HPDE6-E6E7 (cell line): Measurements from ENCODE around the gene PIGO.
A peak's percentile ranks its signal among the peaks of the same experiment; 100 is the strongest.

ENCODE experiments used
- DNase-seq: peaks from one replicate; pipeline ENCODE4 v3.0.0; 2011; ENCODE audit warnings: missing footprints; ENCODE audit errors: extremely low spot score

PIGO gene

GRCh38 chr9:35106343-35106730, 9.9 kb upstream of the PIGO start:
- DNase-seq, result no peak

DNA sequence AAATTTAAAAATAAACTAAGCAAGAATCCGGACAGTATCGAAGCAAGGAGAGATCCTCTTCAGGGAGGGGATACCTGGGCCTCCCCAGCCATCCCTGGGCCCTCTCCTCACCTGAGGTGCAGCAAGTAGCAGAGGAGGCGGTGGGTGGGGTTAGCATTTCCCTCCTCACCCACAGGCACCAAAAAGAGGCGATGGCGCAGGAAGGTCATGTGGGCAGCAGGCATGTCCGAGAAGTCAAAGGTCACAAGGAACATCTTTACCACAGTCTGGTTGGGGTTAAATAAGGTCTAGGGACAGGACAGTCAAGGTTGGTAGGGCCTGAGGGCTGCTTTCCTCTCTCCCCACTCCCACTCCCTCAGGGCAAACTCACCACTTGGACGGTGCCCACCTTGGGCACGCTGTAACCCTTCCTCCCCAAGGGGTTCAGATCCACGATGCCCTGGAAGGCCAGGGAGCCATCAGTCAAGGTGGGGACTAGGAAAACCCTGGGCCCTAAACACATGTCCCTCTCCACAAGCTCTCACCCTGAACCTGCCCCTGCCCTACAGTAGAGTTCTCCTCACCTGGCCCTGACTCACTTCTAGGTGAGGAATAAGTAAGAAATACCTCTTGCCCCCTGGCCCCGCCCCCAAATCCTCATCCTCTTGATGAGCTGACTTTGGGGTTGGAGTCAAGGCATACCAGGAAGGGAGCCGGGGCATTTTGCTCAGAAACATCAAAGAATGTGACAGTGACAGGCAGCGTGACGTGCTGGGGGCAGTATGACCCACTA, 9.4 kb upstream of the PIGO start:
- DNase-seq, result no peak

- no peak for DNase-seq
These were observed 8.7 kb upstream of the PIGO start for GRCh38 chr9:35105126-35105525.

DNA sequence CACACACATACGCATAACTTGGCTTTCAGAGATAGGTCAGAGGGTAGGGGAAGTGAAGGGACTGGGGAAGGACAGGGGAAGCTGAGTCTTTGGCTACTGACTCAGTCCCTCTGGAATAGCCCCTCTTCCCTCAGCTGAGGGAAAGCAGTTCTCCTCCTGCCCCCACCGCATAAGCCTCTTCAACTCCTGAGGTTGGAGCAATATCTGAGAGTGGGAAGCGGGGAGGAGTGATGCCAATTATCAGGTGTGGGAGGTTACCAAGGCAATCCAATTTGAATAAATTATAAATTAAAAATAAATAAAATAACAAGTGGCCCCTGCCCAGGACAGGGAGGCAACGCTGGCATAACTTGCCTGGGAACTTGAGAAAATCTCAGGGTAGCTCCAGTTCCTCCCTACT, 8.2 kb upstream of the PIGO start:
- no peak for DNase-seq

GRCh38 chr9:35103660-35104191, 7.3 kb upstream of the PIGO start:
- no peak for DNase-seq

DNA sequence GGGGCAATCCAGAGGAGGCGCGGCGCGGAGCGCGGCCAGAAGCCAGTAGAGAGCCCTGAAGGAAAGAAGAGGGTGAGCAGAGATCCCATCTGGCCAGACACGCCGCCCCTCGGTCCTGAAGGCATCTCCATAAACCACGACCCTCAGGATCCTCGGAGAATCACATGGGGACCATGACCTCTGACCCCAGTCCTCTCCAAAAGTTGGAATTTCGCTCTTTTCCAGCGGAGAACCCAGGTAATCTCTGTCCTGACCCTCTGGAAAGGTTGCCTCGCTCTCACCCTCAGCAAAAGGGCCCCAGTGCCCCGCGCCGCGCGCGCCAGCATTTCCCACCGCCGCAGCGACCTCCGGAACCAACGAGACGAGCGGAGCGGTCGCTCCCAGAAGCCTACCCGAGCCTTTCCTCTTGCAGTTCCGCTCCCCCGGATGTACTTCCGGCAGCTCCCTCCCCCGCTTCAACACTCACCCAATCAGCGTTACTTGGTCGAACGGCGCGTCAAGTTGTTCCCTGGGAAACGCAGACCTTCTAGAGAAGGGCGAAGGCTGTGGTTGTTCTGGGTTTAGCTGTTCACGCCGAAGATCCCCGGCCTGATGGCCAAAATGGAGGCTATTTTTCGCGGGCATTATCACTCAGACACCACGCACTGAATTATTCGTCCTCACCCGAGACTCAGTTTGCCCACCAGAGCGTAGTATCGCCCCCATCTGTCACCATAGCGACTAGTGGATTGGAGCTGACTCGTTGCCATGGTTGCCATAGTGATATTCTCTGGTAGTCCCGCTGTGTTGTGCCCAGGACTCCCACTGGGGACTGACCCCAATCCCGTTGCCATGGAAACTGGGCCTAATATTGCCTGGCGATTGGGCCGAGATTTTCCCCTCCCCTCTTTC, 6.6 kb upstream of the PIGO start, which contains the start of gene STOML2:
Gene STOML2, minus strand, starts transcription at position 363 of the 891 bp plus-strand sequence. Its CDS starts 37 bp downstream, at position 326.
- DNase-seq, result peak; percentile 95

DNA sequence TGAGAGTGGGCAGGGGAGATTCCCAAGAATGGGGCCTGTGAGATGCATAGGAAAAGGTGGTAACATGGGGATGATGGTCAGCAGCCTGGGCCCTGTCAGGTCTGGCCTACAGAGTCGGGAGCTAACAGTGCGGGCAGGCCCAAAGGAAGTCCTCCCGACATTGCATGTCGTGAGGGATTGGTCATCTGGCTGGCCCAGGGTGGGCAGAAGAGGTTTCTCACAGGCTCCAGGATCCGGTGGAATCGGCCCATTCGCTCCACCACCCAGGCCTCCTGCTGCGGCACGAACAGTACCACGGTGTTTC, 6.0 kb upstream of the PIGO start:
- no peak for DNase-seq

DNA sequence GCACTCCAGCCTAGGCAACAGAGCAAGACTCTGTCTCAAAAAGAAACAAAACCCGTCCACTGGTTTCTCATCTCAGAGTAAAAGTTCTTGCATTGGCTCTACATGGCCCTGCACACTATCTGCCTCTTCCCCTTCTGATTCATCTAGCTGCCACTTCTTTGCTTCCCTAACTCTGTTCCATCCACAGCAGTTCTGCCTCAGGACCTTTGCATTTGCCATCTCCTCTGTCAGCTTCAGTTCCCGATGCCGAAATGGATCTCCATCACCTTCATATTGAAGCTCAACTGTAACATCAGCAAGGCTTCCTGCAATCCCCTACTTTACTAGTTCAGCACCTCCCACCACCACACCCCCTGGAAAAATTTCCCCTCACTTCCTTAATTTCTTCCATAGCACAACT, 1.2 kb upstream of the PIGO start:
- DNase-seq, result no peak

- no peak for DNase-seq
These were observed 4.9 kb downstream of the PIGO start for GRCh38 chr9:35091536-35091935.

DNA sequence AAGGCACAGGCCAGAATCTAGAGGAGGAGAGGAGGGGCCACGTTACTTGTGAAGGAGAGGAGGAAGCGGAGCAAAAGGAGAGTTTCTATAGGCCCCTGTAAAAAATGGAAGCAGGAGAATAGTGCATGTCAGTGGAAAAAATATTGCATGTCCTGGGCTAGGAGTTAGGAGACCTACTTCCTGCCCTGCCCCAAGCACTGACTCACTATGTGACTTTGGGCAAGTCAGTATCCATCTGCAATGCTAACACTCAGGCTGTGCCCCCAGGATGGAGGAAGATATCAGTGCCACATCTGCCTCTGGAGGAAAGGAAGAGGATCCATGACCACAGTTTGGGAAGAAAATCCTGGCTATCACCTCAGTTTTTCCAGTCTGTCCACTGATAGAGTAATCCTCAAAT, 7.0 kb downstream of the PIGO start:
- DNase-seq, result no peak

DNA sequence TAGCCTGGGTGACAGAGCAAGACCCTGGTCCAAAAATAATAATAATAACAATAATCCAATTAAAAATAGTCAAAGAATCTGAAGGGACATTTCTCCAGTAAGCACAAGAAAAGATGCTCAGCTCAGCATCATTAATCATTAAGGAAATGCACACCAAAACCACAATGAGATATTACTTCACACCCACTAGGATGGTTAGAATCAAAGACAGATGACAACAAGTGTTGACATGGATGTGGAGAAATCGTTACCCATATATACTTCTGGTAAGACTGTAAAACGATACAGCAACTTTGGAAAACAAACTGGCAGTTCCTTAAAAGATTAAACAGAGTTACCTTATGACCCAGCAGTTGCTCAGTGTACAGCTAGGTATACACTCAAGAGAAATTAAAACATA, 11.3 kb downstream of the PIGO start:
- no peak for DNase-seq

- peak; percentile 95 for DNase-seq
These were observed 16.7 kb downstream of the PIGO start, which contains the start of gene FANCG for GRCh38 chr9:35079426-35080341. FANCG (minus strand) TSS chr9:35079942; CDS start chr9:35079524, 418 bp downstream.

DNA sequence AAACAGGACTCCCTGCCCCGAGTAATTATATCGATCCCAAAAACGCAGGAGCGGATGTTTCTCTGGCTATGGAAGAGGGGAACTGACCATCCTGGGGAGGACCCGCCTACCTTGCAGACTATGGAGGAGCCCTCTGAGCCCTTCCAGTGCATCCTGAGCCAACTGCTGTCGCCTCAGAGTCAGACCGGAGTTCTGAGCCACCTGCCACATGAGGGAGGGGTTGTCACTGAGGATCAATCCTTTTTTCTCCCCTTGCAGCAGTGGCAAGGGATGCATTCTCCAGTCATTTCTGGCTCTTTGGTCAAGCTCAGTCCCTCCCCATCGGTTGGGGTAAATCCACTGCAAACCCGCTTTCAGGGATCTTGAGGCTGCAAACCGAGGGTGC, 17.4 kb downstream of the PIGO start:
- no peak for DNase-seq

DNA sequence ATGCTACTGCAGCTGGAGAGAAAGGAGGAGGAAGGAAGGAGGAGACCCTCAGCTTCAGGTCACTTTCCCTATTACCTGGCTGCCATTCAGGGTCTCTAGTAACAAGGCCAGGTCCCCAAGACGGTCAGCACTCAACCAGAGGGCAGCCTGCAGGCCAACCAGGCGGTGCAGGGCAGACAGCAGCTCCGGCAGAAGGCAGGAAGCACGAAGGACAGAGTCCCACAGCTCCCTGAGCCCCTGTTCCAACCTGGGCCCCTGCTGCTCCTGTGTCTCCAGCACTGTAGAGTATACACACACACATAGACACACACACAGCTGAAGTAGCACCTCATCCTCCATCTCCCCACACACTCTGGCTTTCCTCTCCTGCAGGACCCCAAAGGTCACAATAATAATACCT, 18.3 kb downstream of the PIGO start:
- DNase-seq, result no peak

- no peak for DNase-seq
These were observed 19.5 kb downstream of the PIGO start for GRCh38 chr9:35076848-35077247.

GRCh38 chr9:35075358-35075757, 21.0 kb downstream of the PIGO start:
- DNase-seq, result no peak

DNA sequence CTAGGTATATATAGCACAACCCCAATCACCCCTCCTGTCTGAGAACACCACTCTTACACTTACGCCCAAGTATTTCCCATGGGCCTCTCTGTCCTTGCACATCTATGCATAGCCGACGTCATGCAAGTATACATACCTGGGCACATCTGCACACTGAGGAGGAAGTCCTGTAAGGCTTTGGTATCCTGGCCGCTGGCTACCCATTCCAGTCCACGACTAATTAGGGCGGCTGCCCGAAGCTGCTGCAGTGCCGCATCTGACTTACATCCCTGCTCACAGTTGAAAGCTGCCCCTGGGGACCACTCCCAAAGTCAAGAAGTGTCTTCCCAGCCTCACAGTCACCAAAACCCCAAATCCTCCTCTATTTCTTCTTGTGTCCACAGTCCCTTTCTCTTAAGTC, 21.6 kb downstream of the PIGO start:
- DNase-seq, result no peak

GRCh38 chr9:35074141-35074540, 22.2 kb downstream of the PIGO start:
- no peak for DNase-seq

DNA sequence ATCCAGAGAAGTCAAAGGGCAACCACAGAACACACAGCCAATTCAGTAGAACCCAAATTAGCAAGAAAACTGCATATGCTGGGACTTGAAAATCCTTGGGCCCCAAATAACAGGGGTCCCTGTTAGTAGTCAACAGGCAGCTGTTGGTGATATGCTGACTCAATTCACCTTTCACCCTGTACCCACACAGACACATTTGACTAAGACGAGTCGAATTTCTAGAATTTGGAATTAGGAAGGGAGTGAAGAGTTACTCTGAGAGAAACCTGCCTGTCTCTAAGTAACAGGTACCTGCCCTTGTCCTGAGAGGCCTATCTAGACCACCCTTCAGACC, 23.1 kb downstream of the PIGO start:
- no peak for DNase-seq

DNA sequence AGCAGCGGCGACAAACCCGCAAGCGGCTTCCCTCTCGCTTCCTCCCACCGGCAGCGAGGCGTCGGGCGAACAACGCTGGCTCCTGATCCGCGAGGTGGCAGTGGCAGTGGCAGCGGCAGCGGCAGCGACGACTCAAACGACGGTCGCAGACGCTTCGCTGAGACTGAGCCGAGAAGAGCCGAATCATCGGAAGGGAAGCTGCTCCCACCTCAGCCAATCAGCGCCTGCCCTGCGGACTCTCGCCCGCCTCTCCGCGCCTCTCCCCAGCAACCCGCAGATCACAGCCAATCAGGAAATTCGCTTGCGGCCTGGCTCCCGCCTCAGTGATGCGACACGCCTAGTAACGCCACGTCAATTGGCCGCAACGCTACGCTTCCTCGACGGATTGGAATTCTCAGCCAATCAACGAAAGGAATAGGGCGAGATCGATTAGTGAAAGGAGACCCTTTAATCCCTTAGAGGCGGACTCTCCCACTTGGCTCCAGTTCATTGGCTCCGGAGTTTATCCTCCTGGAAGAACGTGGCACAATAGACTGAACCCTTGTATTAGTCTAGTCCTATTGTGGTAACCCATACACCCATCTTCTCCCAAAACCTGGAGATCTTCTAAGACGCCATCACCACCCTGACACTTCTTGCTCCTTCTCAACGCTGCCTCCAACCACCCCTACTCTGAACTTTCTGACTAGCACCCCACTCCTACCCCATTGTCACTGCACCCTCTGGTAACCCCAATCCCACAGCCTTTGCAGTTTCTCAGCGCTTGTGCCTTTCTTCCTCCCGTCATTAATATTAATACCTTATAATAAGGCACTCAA, 23.7 kb downstream of the PIGO start, which contains the start of gene VCP:
Gene VCP, minus strand, starts transcription at position 165 of the 818 bp plus-strand sequence. CDS start 272 bp downstream, outside the sequence.
- peak; percentile 100 for DNase-seq
